CD4-positive, alpha-beta T cell treated with Interleukin-12 subunit alpha and Interleukin-12 subunit beta, for 1 hour (primary cell): ENCODE data around the gene RIF1.

ENCODE experiments used
- DNase-seq: peaks from one replicate; pipeline ENCODE4 v3.0.0-alpha.2; 2020

The RIF1 gene

DNA sequence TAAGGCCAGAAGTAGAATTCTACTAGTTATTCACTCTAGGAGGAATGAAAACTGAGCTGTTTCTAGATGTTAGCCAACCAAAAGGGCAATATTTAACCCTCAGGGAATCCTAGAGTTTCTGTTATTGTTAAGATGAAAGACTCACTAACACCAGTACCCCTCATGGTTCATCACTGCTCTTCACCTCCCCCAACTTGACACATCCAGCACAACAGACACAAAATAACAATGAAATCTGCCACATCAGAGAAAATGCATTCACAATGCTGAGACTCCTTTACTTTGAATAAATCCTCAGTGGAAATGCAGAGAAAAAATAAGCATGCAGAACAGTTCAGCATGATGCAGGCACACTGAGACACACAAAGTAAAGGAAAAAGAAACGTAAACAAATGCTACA is 111.3 kb downstream of the RIF1 start:
- no peak for DNase-seq

- DNase-seq, result no peak
Observed at GRCh38 chr2:151522556-151522955, 112.9 kb downstream of the RIF1 start.

DNA sequence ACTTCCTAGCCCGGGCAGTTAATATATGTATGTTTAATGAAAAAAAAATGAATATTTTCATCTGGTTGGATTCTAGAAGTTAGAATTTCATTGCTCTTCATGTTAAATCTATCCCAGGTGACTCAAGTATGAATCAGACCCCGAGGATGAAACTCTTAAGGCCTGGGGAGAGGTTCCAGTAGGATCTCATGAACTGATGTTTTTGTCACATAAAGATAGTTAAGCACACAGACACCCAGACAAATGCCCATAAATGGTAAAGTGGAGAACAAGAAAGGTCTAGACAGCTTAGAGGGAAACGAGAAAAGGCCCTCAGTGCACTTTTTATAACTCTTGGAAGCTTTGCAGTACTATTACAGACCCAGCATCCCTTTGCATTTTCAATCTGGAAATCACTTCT is 114.1 kb downstream of the RIF1 start:
- DNase-seq, result no peak

- no peak for DNase-seq
Observed at GRCh38 chr2:151525821-151526373, 116.2 kb downstream of the RIF1 start.

- no peak for DNase-seq
Observed at GRCh38 chr2:151526572-151527090, 116.9 kb downstream of the RIF1 start.
